ENCODE data around the gene UBA5. TPM values are rescaled to one million over a fixed set of nuclear protein-coding genes. Genes with fewer than 3 reads are reported as not detected.
A peak's percentile ranks its signal among the peaks of the same experiment; 100 is the strongest.

Gene UBA5
- total RNA-seq, 1 donor from 2014 or later, result 19.9 TPM

DNA sequence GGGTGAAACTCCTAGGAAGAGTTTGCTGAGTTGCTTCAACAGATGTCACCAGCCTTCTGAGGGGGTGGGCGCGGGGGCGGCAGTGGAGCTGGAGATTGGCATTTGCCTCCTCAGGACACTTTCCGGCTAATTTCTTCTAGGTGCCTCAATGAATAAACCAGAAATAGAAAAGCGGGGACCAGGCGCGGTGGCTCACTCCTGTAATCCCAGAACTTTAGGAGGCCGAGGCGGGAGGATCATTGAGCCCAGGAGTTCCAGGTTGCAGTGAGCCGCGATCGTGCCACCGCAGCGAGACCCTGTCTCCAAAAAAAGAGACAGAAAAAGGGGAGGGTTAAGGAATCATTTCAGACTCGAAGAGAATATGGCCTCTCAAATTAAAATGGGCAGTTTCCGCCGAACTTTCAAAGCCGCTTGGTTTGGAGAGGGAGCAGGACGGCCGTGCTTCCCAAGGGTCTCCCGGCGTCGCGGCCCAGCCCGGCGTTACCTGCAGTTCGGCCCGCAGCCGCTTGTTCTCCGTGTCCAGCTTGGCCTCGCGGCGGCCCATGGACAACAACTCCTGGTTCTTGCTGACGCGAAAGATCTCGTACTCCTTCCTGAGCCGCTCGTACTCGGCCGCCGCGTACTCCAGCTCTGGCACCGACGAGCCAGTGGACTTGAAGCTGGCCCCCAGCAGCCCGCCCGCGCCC lies 61.5 kb downstream of the UBA5 start:
- DNase-seq (ENCODE audit: low read depth), result no peak

DNA sequence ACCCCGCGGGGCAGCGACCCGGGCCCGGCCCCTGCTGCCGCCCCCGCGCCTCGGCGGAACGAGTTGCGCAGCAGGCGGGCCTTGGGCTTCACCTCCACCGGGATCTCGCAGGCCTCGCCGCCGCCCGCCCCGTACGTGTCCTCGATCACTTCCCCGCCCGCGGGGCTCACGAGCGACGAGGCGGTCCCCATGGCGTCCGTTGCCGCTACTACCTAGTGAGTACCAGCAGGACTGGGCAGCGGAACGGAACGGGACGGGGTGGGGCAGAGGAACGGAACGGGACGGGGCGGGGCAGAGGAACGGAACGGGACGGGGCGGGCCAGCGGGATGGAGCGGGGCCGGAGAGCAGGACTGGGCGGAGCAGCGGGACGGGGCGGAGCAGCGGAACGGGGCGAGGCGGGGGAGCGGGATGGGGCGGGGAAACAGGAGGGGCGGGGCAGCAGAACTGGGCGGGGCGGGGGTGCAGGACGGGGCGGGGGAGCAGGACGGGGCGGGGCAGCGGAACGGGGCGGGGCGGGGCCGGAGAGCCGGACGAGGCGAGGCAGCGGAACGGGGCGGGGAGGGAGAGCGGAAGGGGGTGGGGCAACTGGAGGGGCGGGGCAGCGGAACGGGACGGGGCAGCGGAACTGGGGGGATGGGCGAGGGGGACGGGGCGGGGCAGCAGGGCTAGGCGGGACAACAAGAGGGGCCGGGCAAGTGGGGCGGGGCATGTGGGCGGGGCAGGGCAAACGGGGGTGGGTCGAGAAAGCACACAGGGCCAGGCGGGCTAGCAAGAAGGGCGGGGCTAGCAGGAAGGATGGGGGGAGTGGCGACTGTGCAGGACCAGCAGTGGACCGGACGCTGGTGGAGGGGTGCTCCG lies 62.3 kb downstream of the UBA5 start, which contains the start of gene NPHP3:
TSS of gene NPHP3 (minus strand) at position 245 of the 859 bp plus-strand sequence. CDS start at position 191, 54 bp downstream.
- DNase-seq (ENCODE audit: low read depth), result peak; percentile 42
- H3K4me3 ChIP-seq (ENCODE audit: low read depth, low read length), result peak within 1 kb of the TSS; percentile 83
- TF ChIP-seq, protein P1, sequence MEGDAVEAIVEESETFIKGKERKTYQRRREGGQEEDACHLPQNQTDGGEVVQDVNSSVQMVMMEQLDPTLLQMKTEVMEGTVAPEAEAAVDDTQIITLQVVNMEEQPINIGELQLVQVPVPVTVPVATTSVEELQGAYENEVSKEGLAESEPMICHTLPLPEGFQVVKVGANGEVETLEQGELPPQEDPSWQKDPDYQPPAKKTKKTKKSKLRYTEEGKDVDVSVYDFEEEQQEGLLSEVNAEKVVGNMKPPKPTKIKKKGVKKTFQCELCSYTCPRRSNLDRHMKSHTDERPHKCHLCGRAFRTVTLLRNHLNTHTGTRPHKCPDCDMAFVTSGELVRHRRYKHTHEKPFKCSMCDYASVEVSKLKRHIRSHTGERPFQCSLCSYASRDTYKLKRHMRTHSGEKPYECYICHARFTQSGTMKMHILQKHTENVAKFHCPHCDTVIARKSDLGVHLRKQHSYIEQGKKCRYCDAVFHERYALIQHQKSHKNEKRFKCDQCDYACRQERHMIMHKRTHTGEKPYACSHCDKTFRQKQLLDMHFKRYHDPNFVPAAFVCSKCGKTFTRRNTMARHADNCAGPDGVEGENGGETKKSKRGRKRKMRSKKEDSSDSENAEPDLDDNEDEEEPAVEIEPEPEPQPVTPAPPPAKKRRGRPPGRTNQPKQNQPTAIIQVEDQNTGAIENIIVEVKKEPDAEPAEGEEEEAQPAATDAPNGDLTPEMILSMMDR (conservative IDR thresholded peaks at IDR 0.05; ENCODE audit: low read depth, low read length), result no peak

More for the DNA sequence above, 61.5 kb downstream of the UBA5 start:
- H3K4me3 ChIP-seq (ENCODE audit: low read depth, low read length), result peak overlapping the region; percentile 62
- TF ChIP-seq, protein P1 (conservative IDR thresholded peaks at IDR 0.05; ENCODE audit: low read depth, low read length), result peak; percentile 28

DNA sequence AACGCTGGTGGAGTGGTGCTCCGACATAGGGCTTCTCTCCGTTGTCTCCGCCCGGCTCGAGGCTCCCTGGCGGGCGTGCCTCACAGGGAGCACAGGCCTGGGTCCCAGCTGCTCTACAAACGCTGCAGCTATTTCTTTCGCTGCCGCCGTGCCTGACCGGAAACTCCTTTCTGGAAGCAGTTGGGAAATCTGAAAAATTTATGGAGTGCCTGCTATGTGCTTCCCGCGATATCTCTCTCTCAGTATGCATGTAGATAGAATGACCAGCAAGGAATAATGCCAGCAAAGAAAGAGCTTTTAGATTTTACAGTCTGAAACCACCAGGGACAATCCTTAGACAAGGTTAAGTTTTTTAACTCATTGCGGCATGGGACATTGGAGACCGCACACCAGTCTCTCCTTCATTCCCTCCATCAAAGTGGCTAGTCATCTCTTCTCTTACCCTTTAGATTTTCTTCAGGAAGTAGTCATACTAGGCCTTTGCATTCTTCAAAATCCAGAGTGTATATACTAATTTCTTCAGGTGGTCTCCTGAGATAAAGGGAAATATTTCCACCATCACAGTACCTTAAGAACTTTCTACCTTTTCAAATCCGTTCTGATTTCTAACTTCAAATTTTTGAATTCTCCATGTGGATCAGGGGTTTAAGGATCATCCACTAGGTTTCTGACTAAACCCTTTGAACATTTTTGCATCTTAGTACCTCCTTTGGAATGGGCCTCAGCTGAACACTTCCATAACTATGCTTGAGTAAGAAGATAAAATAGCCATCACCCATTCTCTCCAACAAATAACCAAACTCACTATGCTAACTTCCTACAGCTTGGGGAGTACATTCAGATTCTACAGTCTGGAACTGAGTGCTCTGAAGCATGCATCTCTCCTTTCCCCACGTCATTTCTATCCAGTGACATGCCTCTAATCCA lies 63.2 kb downstream of the UBA5 start:
- peak overlapping the region; percentile 83 for H3K4me3 ChIP-seq (ENCODE audit: low read depth, low read length)
- TF ChIP-seq, protein P1 (conservative IDR thresholded peaks at IDR 0.05; ENCODE audit: low read depth, low read length), result no peak
- peak; percentile 22 for DNase-seq (ENCODE audit: low read depth)

DNA sequence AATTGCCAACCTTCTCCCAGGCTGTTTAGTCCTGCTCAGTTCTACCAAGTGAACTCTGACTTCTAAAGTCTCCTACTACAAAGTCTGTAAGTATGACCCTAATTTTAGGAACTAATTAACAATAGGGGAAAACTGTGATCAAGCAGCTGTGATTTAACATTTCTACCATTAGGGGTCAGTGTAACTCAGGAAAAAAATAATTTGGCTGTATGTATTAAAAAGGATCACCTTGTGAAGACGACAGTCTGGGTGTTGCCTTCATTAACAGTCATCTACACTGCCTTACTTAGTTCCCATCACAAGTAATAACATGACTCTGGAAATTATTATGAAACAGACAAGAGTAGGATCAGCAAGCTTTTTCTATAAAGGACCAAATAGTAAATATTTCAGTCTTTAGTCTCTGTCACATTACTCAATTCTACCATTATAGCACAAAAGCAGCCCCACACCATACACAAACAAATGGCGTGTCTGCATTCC lies 66.3 kb downstream of the UBA5 start:
- DNase-seq (ENCODE audit: low read depth), result no peak
- TF ChIP-seq, protein P1 (conservative IDR thresholded peaks at IDR 0.05; ENCODE audit: low read depth, low read length), result peak; percentile 70
- H3K4me3 ChIP-seq (ENCODE audit: low read depth, low read length), result no peak overlapping the region

Other genes starting within 250 kb of the UBA5 start
- 21.6 and 22.0 TPM in 2 replicates for gene DNAJC13, start 242.8 kb upstream of the UBA5 start, total RNA-seq
- not detected in 2 replicates for gene ACKR4, start 63.1 kb upstream of the UBA5 start, total RNA-seq
- 8.3 and 18.6 TPM in 2 replicates for gene ACAD11, start 520 bp upstream of the UBA5 start, total RNA-seq
- 8.9 and 19.8 TPM in 2 replicates for gene NPHP3, start 62.1 kb downstream of the UBA5 start, total RNA-seq